A673 (cell line): ENCODE measurements around the gene INPPL1. TPM values are rescaled to one million over a fixed set of nuclear protein-coding genes. Genes with fewer than 3 reads are reported as not detected.

Experiments used
- BruUV-seq: library from RNA; stranded (reverse); fragments of 400-500 nt; replicated peaks from 2 replicates; lab custom pipeline; 2021; lab: Mats Ljungman, UMichigan
- CTCF ChIA-PET: fragments of 300-600 bp; sonication (Branson Sonifier 250); formaldehyde crosslinking; loops from one replicate; lab custom pipeline; 2022; ENCODE audit warnings: antibody characterized with exemption; lab: Charles Lee
- POLR2A ChIA-PET: fragments of 300-600 bp; sonication (Branson Sonifier 250); formaldehyde crosslinking; loops from one replicate; lab custom pipeline; 2022; ENCODE audit warnings: antibody characterized with exemption; ENCODE audit not compliant: low non-redundant PET; lab: Charles Lee
- DNase-seq: peaks from one replicate; pipeline ENCODE4 v3.0.0-alpha.2; 2015; ENCODE audit warnings: low spot score
- H3K27ac ChIP-seq: fragments of 200-600 bp; sonication (generic); 2 replicates; pipeline ENCODE4 v1.5.1; 2016; ENCODE audit warnings: mixed run types, low read depth, mild to moderate bottlenecking, mixed read lengths, antibody characterized with exemption, low read length; ENCODE audit not compliant: poor library complexity, severe bottlenecking
- H3K27me3 ChIP-seq: fragments of 200-600 bp; sonication (generic); replicated peaks from 2 replicates; pipeline ENCODE4 v1.6.1; 2017; ENCODE audit warnings: mixed run types, low read depth, mild to moderate bottlenecking, mixed read lengths, antibody characterized with exemption, low read length; ENCODE audit not compliant: insufficient read depth, poor library complexity
- H3K36me3 ChIP-seq: fragments of 200-600 bp; sonication (generic); 2 replicates; pipeline ENCODE4 v1.6.1; 2016; ENCODE audit warnings: mixed run types, mild to moderate bottlenecking, mixed read lengths, antibody characterized with exemption, low read length; ENCODE audit not compliant: insufficient read depth, poor library complexity, severe bottlenecking
- H3K4me1 ChIP-seq: fragments of 200-600 bp; sonication (generic); 2 replicates; pipeline ENCODE4 v1.6.1; 2017; ENCODE audit warnings: mixed run types, mild to moderate bottlenecking, mixed read lengths, antibody characterized with exemption, low read length; ENCODE audit not compliant: insufficient read depth, poor library complexity, severe bottlenecking
- H3K4me3 ChIP-seq: fragments of 200-600 bp; sonication (generic); 2 replicates; pipeline ENCODE4 v1.5.1; 2016; ENCODE audit warnings: low read depth, mixed run types, mild to moderate bottlenecking, mixed read lengths, low read length; ENCODE audit not compliant: poor library complexity, severe bottlenecking
- H3K9me3 ChIP-seq: fragments of 200-600 bp; sonication (generic); 2 replicates; pipeline ENCODE4 v1.6.1; 2016; ENCODE audit warnings: mixed run types, low read depth, mild to moderate bottlenecking, mixed read lengths, antibody characterized with exemption, low read length; ENCODE audit not compliant: poor library complexity, severe bottlenecking
- CTCF ChIP-seq: fragments of 300-800, 200-600 bp; sonication (generic); conservative IDR thresholded peaks from 2 replicates; pipeline ENCODE4 v1.5.1; 2017; ENCODE audit warnings: low read depth, mild to moderate bottlenecking, antibody characterized with exemption, low read length, moderate library complexity, mixed read lengths
- EZH2 ChIP-seq: fragments of 200-600 bp; sonication (generic); IDR thresholded peaks from 2 replicates; pipeline ENCODE4 v1.6.1; 2017; ENCODE audit warnings: borderline replicate concordance, low read depth, mild to moderate bottlenecking, mixed read lengths, antibody characterized with exemption, low read length; ENCODE audit not compliant: poor library complexity, severe bottlenecking
- intact Hi-C: fragments of 100-400 bp; cut with micrococcal nuclease; formaldehyde crosslinking; loops from one replicate; pipeline ENCODE4 v1.10.0; 2022; ENCODE audit not compliant: unreplicated experiment
- total RNA-seq: library from RNA; stranded (reverse); gene quantifications from 2 replicates; pipeline ENCODE4 v1.2.3, GENCODE V29; 2021

INPPL1 gene
- total RNA-seq, 1 experiment from 2014 or later: 104 TPM

GRCh38 chr11:72280037-72280436 lies 55.5 kb downstream of the INPPL1 start:
- Histone ChIP-seq H3K4me3 (no peak overlapping the region), H3K9me3 (no peaks in the 10 kb centered on the region), H3K27ac (no peak overlapping the region), H3K4me1 (peaks cover 8% of the 10 kb centered on the region), H3K27me3 (peaks cover 23% of the 10 kb centered on the region), H3K36me3 (no peaks in the 10 kb centered on the region)
- intact Hi-C loops: no loop called here
- TF ChIP-seq CTCF (no peak), EZH2 (no peak)
- DNase-seq: no peak
- BruUV-seq: no TSS peak
- ChIA-PET CTCF (no interaction called here), POLR2A (no interaction called here)

DNA sequence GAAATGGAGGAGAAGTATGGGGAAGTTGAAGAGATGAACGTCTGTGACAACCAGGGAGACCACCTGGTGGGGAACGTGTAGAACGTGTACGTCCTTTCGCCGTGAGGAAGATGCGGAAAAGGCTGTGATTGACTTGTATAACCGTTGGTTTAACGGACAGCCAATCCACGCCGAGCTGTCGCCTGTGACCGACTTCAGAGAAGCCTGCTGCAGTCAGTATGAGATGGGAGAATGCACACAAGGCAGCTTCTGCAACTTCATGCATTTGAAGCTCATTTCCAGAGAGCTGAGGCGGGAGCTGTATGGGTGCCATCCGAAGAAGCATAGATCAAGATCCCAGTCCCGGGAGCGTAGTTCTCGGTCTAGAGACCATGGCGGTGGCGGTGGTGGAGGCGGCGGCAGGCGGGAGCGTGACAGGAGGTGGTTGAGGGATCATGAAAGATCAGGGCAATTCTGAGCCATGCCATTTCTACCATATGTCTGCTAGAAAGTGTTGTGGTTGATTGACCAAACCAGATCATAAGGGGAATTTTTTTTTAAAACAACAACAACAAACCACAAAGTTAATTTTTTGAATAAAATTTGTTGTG lies 56.3 kb downstream of the INPPL1 start:
- no TSS peak for BruUV-seq
- ChIA-PET CTCF (no interaction called here), POLR2A (no interaction called here)
- no peak overlapping the region for H3K4me3 ChIP-seq
- H3K4me1 ChIP-seq: peaks cover 8% of the 10 kb centered on the region
- TF ChIP-seq CTCF: no peak
- TF ChIP-seq EZH2: no peak
- no peak overlapping the region for H3K27ac ChIP-seq
- no peak for DNase-seq
- peaks cover 23% of the 10 kb centered on the region for H3K27me3 ChIP-seq
- H3K36me3 ChIP-seq: no peaks in the 10 kb centered on the region
- intact Hi-C loops: no loop called here
- no peaks in the 10 kb centered on the region for H3K9me3 ChIP-seq

DNA sequence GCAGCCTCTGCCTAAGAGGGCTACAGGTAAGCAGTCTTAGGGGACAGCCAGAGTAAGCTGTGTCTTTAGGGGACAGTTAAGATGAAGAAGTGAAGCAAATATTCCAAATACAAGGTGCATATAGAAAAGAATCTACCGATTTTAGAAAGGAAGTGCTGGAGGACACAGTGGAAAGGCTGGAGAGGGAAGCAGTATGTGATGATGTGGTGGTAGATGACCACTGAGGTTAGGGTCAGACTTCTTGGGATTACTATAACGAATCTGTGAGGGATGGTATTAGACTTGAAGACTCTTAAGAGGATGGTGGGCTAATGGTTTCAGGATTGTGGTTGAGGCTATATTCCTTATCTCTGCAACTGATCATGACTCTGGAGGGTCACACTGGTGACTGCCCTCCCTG lies 59.4 kb downstream of the INPPL1 start:
- no peak for TF ChIP-seq CTCF
- no peak for TF ChIP-seq EZH2
- Histone ChIP-seq H3K36me3 (no peaks in the 10 kb centered on the region), H3K27me3 (peaks cover 23% of the 10 kb centered on the region), H3K4me3 (no peak overlapping the region), H3K9me3 (no peaks in the 10 kb centered on the region), H3K4me1 (peaks cover 7% of the 10 kb centered on the region), H3K27ac (no peak overlapping the region)
- CTCF ChIA-PET: no interaction called here
- no peak for DNase-seq
- POLR2A ChIA-PET: no interaction called here
- no TSS peak for BruUV-seq
- intact Hi-C loops: no loop called here
